Mesenchymal stem cell (in vitro differentiated cells and primary cell): ENCODE measurements around the gene INPP5D.

ENCODE experiments used
- DNase-seq: peaks from one replicate; pipeline ENCODE4 v3.0.0-alpha.2; 2013
- H2AFZ ChIP-seq: one replicate; pipeline ENCODE4 v1.6.1; 2013; ENCODE audit warnings: low read depth, mild to moderate bottlenecking, control low read depth, inconsistent platforms, low read length, moderate library complexity
- H2AK5ac ChIP-seq: 2 replicates; pipeline ENCODE4 v1.6.1; 2013; ENCODE audit warnings: low read length, moderate library complexity, mild to moderate bottlenecking, inconsistent platforms; ENCODE audit not compliant: severe bottlenecking
- H2BK120ac ChIP-seq: one replicate; pipeline ENCODE4 v1.6.1; 2013; ENCODE audit warnings: low read depth, mild to moderate bottlenecking, inconsistent platforms, low read length, moderate library complexity
- H2BK12ac ChIP-seq, 2 experiments: one replicate each; pipeline ENCODE4 v1.6.1; 2013; ENCODE audit warnings: inconsistent platforms in 2 of 2, low read length in 2 of 2, mild to moderate bottlenecking in 2 of 2, moderate library complexity in 2 of 2, control low read depth in 1 of 2
- H2BK15ac ChIP-seq: one replicate; pipeline ENCODE4 v1.6.1; 2013; ENCODE audit warnings: mild to moderate bottlenecking, low read depth, inconsistent platforms; ENCODE audit not compliant: poor library complexity, severe bottlenecking
- H2BK5ac ChIP-seq: 2 replicates; pipeline ENCODE4 v1.6.1; 2013; ENCODE audit warnings: low read depth, mild to moderate bottlenecking, low read length, control low read depth, inconsistent platforms; ENCODE audit not compliant: poor library complexity, severe bottlenecking
- H3K14ac ChIP-seq, 2 experiments: one replicate each; pipeline ENCODE4 v1.6.1; 2013; ENCODE audit warnings: inconsistent platforms in 2 of 2, low read length in 2 of 2, control low read depth in 1 of 2, mild to moderate bottlenecking in 1 of 2, moderate library complexity in 1 of 2
- H3K18ac ChIP-seq, 2 experiments: one replicate each; pipeline ENCODE4 v1.6.1; 2013; ENCODE audit warnings: inconsistent platforms in 2 of 2, low read length in 2 of 2, control low read depth in 1 of 2, low read depth in 1 of 2, mild to moderate bottlenecking in 1 of 2
- H3K23ac ChIP-seq, 2 experiments: one replicate each; pipeline ENCODE4 v1.6.1; 2013; ENCODE audit warnings: inconsistent platforms in 2 of 2, low read length in 2 of 2, mild to moderate bottlenecking in 2 of 2, moderate library complexity in 2 of 2, control low read depth in 1 of 2
- H3K27ac ChIP-seq: 2 replicates; pipeline ENCODE4 v1.5.1; 2013; ENCODE audit warnings: mild to moderate bottlenecking, moderate library complexity, low read length, control low read depth, inconsistent platforms; ENCODE audit not compliant: poor library complexity, severe bottlenecking
- H3K27me3 ChIP-seq, 2 experiments: 2 replicates each; pipeline versions ENCODE4 v1.6.1 to v1.7.0; 2013; ENCODE audit warnings: low read length in 2 of 2, mild to moderate bottlenecking in 2 of 2, moderate library complexity in 2 of 2, control low read depth in 1 of 2, inconsistent platforms in 1 of 2; ENCODE audit not compliant: control insufficient read depth in 1 of 2, insufficient read depth in 1 of 2
- H3K36me3 ChIP-seq, 2 experiments: 2 replicates each; pipeline versions ENCODE4 v1.6.1 to v1.7.0; 2013; ENCODE audit warnings: low read length in 2 of 2, control low read depth in 1 of 2, inconsistent platforms in 1 of 2, low read depth in 1 of 2, mild to moderate bottlenecking in 1 of 2; ENCODE audit not compliant: insufficient read depth in 2 of 2, control insufficient read depth in 1 of 2
- H3K4ac ChIP-seq, 2 experiments: one replicate each; pipeline ENCODE4 v1.6.1; 2013; ENCODE audit warnings: inconsistent platforms in 2 of 2, low read length in 2 of 2, mild to moderate bottlenecking in 2 of 2, moderate library complexity in 2 of 2, control low read depth in 1 of 2, low read depth in 1 of 2
- H3K4me1 ChIP-seq: 2 replicates; pipeline ENCODE4 v1.6.1; 2013; ENCODE audit warnings: low read depth, low read length, control low read depth; ENCODE audit not compliant: control insufficient read depth, insufficient read depth
- H3K4me2 ChIP-seq: 2 replicates; pipeline ENCODE4 v1.6.1; 2013; ENCODE audit warnings: low read length, mild to moderate bottlenecking, inconsistent platforms; ENCODE audit not compliant: poor library complexity, severe bottlenecking
- H3K4me3 ChIP-seq, 2 experiments: 2 replicates each; pipeline versions ENCODE4 v1.5.1 to v1.7.0; 2013; ENCODE audit warnings: low read length in 2 of 2, mild to moderate bottlenecking in 2 of 2, control low read depth in 1 of 2, low read depth in 1 of 2; ENCODE audit not compliant: insufficient read depth in 1 of 2
- H3K79me1 ChIP-seq: replicated peaks from 2 replicates; pipeline ENCODE4 v1.6.1; 2013; ENCODE audit warnings: mild to moderate bottlenecking, control low read depth, low read length, inconsistent platforms; ENCODE audit not compliant: poor library complexity, severe bottlenecking
- H3K9ac ChIP-seq: 2 replicates; pipeline ENCODE4 v1.7.0; 2013; ENCODE audit warnings: mild to moderate bottlenecking, low read length, moderate library complexity
- H3K9me3 ChIP-seq: 2 replicates; pipeline ENCODE4 v1.7.0; 2013; ENCODE audit warnings: mild to moderate bottlenecking, low read length; ENCODE audit not compliant: control insufficient read depth
- H4K8ac ChIP-seq: one replicate; pipeline ENCODE4 v1.6.1; 2013; ENCODE audit warnings: inconsistent platforms, mild to moderate bottlenecking, low read length, moderate library complexity
- H4K91ac ChIP-seq: one replicate; pipeline ENCODE4 v1.6.1; 2013; ENCODE audit warnings: mild to moderate bottlenecking, low read length, inconsistent platforms
- WGBS: methylation state at CpG from one replicate; pipeline ENCODE4 v1.1.7; 2013; ENCODE audit warnings: mixed read lengths; 5-methylcytosine and 5-hydroxymethylcytosine counted together

The INPP5D gene

DNA sequence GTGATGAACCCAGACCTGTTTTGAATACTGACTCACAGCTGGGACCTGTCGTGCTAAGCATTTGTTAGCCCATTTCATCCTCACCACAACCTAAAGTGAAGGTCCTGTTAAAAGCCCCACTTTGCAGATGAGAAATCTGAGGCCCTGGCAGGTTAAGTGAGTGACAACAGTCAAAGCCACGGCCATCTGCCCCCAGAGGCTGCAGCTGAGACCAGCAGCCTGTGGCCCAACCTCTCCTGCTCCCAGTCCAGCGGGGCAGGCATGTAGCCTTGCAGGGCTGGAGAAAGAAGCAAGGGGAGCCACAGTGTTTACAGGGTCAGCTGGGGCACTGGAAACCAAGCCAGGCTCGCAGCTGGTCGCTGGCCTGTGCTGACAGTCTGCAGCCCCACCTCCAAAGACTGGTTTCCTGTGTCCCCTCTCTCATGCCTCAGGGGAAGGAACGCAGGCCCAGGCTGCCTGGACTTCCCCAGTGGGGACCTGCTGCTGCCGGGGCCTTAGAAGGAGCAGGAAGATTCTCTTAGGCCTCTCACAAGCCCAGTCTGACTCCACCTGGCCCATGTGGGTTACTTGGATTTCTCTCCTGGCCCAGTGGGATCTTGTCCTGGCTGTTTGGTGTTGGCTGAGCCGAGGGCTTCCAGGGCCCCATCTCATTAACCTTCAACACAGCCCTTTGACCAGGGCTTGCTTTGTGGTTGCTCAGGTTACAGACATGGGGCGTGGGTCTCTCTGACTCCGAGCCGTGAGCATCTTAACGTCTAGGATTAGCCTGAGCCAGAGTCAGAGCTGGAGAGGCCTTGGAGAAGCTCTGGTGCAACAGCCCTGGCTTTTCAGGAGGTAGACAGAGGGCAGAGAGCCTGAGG is 1.7 kb downstream of the INPP5D start:
- H3K27me3 ChIP-seq = peaks cover 0 to 11% of the 10 kb centered on the region in 2 experiments

DNA sequence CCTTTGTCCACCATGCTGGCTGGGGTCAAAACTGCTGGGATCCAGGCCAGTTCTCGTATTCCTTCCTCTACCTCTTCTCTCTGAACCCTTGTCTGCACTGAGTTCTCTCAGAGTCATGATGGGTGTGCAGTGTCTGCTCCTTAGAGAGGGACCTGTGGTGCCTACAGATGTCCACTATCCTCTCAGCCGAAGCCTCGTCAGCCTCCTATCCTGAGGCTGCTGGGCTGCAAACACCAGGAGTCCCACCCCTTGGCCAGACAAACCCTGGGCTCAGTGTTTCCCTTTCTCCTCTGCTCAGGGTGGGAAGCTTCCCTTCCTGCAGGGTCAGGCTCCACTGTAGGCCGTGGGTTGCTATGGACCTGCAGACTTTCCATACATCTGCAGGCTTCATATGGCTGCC is 2.3 kb downstream of the INPP5D start:
- no peak overlapping the region for H3K23ac ChIP-seq
- no peak overlapping the region for H2BK12ac ChIP-seq
- H2BK15ac ChIP-seq = no peak overlapping the region
- H2AK5ac ChIP-seq = no peak overlapping the region
- no peaks in the 10 kb centered on the region for H3K36me3 ChIP-seq
- no peak overlapping the region for H3K4ac ChIP-seq
- H2BK5ac ChIP-seq = no peak overlapping the region
- DNase-seq = no peak
- H3K9me3 ChIP-seq = no peaks in the 10 kb centered on the region
- 81% methylated on average over 3 of the region's 4 CpGs for WGBS
- H4K91ac ChIP-seq = no peak overlapping the region
- H3K4me1 ChIP-seq = peaks cover 4% of the 10 kb centered on the region
- H4K8ac ChIP-seq = peak overlapping the region; percentile 7
- H3K27ac ChIP-seq = no peak overlapping the region
- no peak overlapping the region for H2BK120ac ChIP-seq
- H3K14ac ChIP-seq = peak overlapping the region in 1 of 2 experiments; percentile 2
- no peak overlapping the region for H3K4me3 ChIP-seq
- H3K27me3 ChIP-seq = peaks cover 0 to 11% of the 10 kb centered on the region in 2 experiments
- H3K79me1 ChIP-seq = no peaks in the 10 kb centered on the region
- no peak overlapping the region for H3K9ac ChIP-seq
- no peak overlapping the region for H3K4me2 ChIP-seq
- H3K18ac ChIP-seq = peak overlapping the region in 1 of 2 experiments; percentile 30
- no peak overlapping the region for H2AFZ ChIP-seq

More for the DNA sequence above, 1.7 kb downstream of the INPP5D start:
- no peaks in the 10 kb centered on the region for H3K79me1 ChIP-seq
- H3K14ac ChIP-seq = no peak overlapping the region
- H3K9ac ChIP-seq = no peak overlapping the region
- H3K9me3 ChIP-seq = no peaks in the 10 kb centered on the region
- no peak overlapping the region for H2BK5ac ChIP-seq
- H3K4ac ChIP-seq = no peak overlapping the region
- peak overlapping the region; percentile 36 for H2AFZ ChIP-seq
- peaks cover 4% of the 10 kb centered on the region for H3K4me1 ChIP-seq
- no peaks in the 10 kb centered on the region for H3K36me3 ChIP-seq
- no peak overlapping the region for H3K4me3 ChIP-seq
- no peak overlapping the region for H3K4me2 ChIP-seq
- peak overlapping the region in 1 of 2 experiments; percentile 30 for H3K18ac ChIP-seq
- no peak overlapping the region for H3K23ac ChIP-seq
- no peak overlapping the region for H4K91ac ChIP-seq
- H4K8ac ChIP-seq = no peak overlapping the region
- DNase-seq = peak; percentile 60
- H3K27ac ChIP-seq = no peak overlapping the region
- H2BK12ac ChIP-seq = no peak overlapping the region
- no peak overlapping the region for H2BK120ac ChIP-seq
- H2AK5ac ChIP-seq = no peak overlapping the region
- WGBS = 56% methylated on average over 12 of the region's 12 CpGs
- H2BK15ac ChIP-seq = no peak overlapping the region

DNA sequence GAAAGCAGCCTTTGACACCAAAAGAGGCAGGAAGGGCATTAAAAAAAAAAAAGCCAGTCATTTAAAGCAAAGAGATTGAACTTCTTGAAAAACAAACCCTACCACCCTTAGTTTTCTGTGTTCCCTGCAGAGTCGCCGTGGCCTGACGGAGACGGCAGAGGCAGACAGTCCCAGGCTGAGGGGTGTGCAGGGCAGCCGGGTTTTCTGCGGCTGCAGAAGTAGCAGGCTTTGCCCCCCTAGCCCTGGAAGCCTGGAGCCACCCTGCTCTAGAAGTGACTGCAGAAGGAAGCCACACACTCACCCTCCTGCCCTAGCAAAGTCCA is 2.8 kb downstream of the INPP5D start:
- 93% methylated on average over 6 of the region's 6 CpGs for WGBS
- H3K4me1 ChIP-seq = peaks cover 4% of the 10 kb centered on the region
- no peak for DNase-seq

DNA sequence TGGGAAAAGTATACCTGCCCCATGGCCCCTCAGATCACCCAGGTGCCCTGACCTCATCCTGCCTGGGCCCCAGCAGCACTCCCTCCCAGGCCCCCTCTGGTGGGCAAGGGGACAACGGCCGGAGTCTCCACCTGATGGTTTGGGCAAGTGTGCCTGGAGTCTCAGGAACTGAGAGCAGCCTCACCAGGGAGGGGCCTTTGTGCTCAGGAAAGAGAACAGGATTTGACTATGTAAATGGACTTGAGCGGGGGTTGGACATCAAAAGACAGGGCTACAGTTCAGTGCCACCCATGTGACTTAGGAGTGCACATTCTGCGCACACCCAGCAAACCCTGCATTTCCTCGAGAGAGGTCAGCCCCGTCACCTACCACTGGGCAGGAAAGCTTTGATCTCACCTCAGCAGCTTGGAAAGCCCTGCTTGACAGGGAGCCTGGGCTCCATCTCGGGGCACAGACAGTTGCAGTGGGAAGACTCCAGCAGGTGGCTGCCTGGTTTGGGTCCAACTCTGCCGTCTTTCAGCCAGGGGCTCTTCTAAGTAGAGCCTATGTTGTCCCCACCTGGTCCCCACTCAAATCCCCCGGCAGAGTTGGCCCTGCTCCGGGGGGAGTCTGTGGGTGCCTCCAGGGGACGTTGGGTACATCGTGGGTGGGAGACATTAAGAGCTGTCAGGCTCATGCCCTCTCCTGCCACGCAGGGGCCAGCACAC is 3.3 kb downstream of the INPP5D start:
- 77% methylated on average over 13 of the region's 13 CpGs for WGBS
- H2BK120ac ChIP-seq = no peak overlapping the region
- no peak for DNase-seq

More for the DNA sequence above, 2.8 kb downstream of the INPP5D start:
- no peak overlapping the region for H4K91ac ChIP-seq
- H4K8ac ChIP-seq = no peak overlapping the region
- no peak overlapping the region for H3K4ac ChIP-seq
- H2BK12ac ChIP-seq = no peak overlapping the region
- H2BK5ac ChIP-seq = no peak overlapping the region
- H3K14ac ChIP-seq = no peak overlapping the region
- no peak overlapping the region for H2BK15ac ChIP-seq
- H3K9me3 ChIP-seq = no peaks in the 10 kb centered on the region
- H2AK5ac ChIP-seq = no peak overlapping the region
- H3K23ac ChIP-seq = no peak overlapping the region
- no peak overlapping the region for H3K4me2 ChIP-seq
- no peak overlapping the region for H3K9ac ChIP-seq
- no peak overlapping the region for H2BK120ac ChIP-seq
- H3K27ac ChIP-seq = no peak overlapping the region
- H3K4me3 ChIP-seq = no peak overlapping the region
- H2AFZ ChIP-seq = no peak overlapping the region
- no peaks in the 10 kb centered on the region for H3K79me1 ChIP-seq
- no peak overlapping the region for H3K18ac ChIP-seq
- no peaks in the 10 kb centered on the region for H3K36me3 ChIP-seq
- peaks cover 0 to 11% of the 10 kb centered on the region in 2 experiments for H3K27me3 ChIP-seq

More for the DNA sequence above, 3.3 kb downstream of the INPP5D start:
- no peak overlapping the region for H4K91ac ChIP-seq
- peaks cover 0 to 11% of the 10 kb centered on the region in 2 experiments for H3K27me3 ChIP-seq
- no peak overlapping the region for H4K8ac ChIP-seq
- H3K79me1 ChIP-seq = no peaks in the 10 kb centered on the region
- no peak overlapping the region for H3K18ac ChIP-seq
- H3K4me2 ChIP-seq = no peak overlapping the region
- no peak overlapping the region for H2BK5ac ChIP-seq
- H2AFZ ChIP-seq = no peak overlapping the region
- H3K9ac ChIP-seq = no peak overlapping the region
- H3K9me3 ChIP-seq = no peaks in the 10 kb centered on the region
- H3K4me3 ChIP-seq = no peak overlapping the region
- H3K14ac ChIP-seq = no peak overlapping the region
- no peak overlapping the region for H3K27ac ChIP-seq
- no peak overlapping the region for H3K4ac ChIP-seq
- no peak overlapping the region for H2BK15ac ChIP-seq
- H3K36me3 ChIP-seq = no peaks in the 10 kb centered on the region
- no peak overlapping the region for H3K23ac ChIP-seq
- H2AK5ac ChIP-seq = no peak overlapping the region
- peaks cover 4% of the 10 kb centered on the region for H3K4me1 ChIP-seq
- H2BK12ac ChIP-seq = no peak overlapping the region
